ENCODE measurements around the gene FNDC3B. TPM values are rescaled to one million over a fixed set of nuclear protein-coding genes. Genes with fewer than 3 reads are reported as not detected.

FNDC3B gene
- total and polyA plus RNA-seq, 3 donors from 2014 or later, result 24.2 to 63.5 (median 57.7) TPM

DNA sequence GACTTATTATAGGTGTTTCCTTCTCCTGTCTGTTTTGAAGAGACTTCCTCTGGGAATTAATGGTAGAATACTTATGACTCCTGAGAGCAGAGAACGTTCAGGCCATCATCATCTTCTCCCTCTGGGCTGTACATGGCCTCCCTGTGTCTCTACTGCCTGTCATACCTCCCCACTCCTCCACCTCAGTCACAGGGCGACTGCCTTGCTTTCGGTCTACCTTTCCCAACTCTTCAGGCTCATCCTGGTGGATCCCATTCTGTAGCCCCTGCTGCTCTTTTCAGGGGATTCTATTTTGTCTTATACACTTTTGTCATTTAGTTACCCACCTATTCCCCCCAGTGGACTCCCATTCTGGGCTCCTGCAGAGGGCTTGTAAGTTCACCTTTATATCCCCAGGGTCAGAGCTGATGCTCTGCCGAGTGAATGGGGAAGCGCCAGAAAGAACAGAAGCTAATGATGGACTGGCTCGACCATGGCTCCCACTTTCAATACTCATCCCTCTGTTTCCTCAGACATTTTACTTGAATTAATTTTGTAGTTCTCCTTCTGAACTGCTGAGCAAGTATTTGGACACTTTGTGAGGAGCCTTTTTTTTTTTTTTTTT lies 28.6 kb downstream of the FNDC3B start:
- H3K4me1 ChIP-seq, result peaks cover 27% of the 10 kb centered on the region
- 65 to 71% methylated on average over 6 of the region's 6 CpGs for WGBS, 2 donors
- intact Hi-C loops (cut with DNase I; ENCODE audit: low total_unique reads), result no loop called here
- DNase-seq, result no peak
- no peak overlapping the region for H3K4me3 ChIP-seq
- no peaks in the 10 kb centered on the region for H3K9me3 ChIP-seq
- TF ChIP-seq, protein P1, sequence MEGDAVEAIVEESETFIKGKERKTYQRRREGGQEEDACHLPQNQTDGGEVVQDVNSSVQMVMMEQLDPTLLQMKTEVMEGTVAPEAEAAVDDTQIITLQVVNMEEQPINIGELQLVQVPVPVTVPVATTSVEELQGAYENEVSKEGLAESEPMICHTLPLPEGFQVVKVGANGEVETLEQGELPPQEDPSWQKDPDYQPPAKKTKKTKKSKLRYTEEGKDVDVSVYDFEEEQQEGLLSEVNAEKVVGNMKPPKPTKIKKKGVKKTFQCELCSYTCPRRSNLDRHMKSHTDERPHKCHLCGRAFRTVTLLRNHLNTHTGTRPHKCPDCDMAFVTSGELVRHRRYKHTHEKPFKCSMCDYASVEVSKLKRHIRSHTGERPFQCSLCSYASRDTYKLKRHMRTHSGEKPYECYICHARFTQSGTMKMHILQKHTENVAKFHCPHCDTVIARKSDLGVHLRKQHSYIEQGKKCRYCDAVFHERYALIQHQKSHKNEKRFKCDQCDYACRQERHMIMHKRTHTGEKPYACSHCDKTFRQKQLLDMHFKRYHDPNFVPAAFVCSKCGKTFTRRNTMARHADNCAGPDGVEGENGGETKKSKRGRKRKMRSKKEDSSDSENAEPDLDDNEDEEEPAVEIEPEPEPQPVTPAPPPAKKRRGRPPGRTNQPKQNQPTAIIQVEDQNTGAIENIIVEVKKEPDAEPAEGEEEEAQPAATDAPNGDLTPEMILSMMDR (IDR thresholded peaks at IDR 0.05), result no peak
- TF ChIP-seq POLR2A (IDR thresholded peaks at IDR 0.05), result no peak
- no peaks in the 10 kb centered on the region for H3K27me3 ChIP-seq
- H3K27ac ChIP-seq, result no peak overlapping the region
- H3K36me3 ChIP-seq (ENCODE audit: low read depth, missing control alignments), result no peaks in the 10 kb centered on the region

DNA sequence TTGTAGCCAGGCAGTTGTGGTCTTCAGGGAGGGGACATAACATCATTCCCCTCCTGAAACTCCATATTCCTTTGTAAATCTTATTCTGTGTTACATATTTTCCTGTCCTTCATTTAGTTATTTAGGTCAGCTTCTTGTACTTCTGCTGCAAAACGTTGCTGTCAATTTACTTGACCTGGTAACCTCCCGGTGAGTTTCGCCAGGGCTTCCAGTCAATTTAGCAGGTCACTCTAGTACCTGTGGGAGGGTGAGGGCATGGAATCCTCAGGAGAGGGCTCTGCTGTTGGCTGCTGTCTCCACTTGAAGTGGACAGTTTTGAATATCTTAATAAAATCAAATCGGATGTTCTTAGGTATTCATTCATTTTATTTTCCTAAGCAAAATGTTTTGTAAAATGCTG lies 29.6 kb downstream of the FNDC3B start:
- H3K4me1 ChIP-seq, result peaks cover 27% of the 10 kb centered on the region
- intact Hi-C loops (cut with DNase I; ENCODE audit: low total_unique reads), result no loop called here
- no peaks in the 10 kb centered on the region for H3K27me3 ChIP-seq
- no peaks in the 10 kb centered on the region for H3K36me3 ChIP-seq (ENCODE audit: low read depth, missing control alignments)
- 55 to 60% methylated on average over 4 of the region's 4 CpGs for WGBS, 2 donors
- no peak for TF ChIP-seq POLR2A (IDR thresholded peaks at IDR 0.05)
- TF ChIP-seq, protein P1 (IDR thresholded peaks at IDR 0.05), result no peak
- H3K27ac ChIP-seq, result no peak overlapping the region
- DNase-seq, result no peak
- H3K4me3 ChIP-seq, result no peak overlapping the region
- no peaks in the 10 kb centered on the region for H3K9me3 ChIP-seq

DNA sequence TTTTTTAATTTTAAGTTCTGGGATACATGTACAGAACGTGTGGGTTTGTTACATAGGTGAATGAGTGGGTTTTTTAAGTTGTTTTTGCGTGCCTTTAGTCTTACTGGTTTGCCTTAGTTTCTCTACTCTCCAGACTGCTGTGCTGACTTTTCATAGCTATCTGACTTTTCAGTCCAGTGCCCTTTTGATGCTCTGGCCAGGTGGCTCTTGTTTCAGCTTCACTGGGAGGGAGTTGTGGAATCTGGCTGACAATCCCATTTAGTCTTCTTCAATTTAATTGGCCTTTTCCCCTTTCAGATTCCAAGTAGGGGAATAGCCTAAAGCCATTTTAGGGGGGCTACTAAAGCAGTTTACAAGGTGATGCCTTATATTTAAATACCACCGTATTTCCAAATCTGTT lies 30.1 kb downstream of the FNDC3B start:
- no peak overlapping the region for H3K27ac ChIP-seq
- H3K27me3 ChIP-seq, result no peaks in the 10 kb centered on the region
- H3K4me3 ChIP-seq, result no peak overlapping the region
- H3K36me3 ChIP-seq (ENCODE audit: low read depth, missing control alignments), result no peaks in the 10 kb centered on the region
- WGBS, 2 donors, result 81 to 84% methylated on average over 3 of the region's 3 CpGs
- TF ChIP-seq, protein P1 (IDR thresholded peaks at IDR 0.05), result no peak
- TF ChIP-seq POLR2A (IDR thresholded peaks at IDR 0.05), result no peak
- H3K9me3 ChIP-seq, result no peaks in the 10 kb centered on the region
- peaks cover 27% of the 10 kb centered on the region for H3K4me1 ChIP-seq
- intact Hi-C loops (cut with DNase I; ENCODE audit: low total_unique reads), result no loop called here
- no peak for DNase-seq

DNA sequence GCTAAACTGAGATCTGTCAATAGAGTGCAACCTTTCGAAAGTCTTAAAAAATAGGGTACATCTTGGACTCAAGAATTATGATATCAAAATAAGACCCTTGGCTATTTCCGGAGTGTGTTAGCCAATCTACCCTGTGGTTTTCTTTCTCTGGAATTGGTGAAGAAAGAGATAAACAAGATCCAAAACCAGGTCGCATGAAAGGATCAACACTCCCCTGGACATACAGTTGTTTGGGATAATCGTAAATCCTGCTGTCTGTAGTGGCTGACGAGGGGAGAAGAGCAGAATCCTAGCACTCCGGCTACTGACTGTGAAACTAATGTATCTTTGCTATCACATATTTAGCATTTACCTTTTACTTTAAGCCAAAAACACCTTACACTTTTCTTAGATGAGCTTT lies 30.9 kb downstream of the FNDC3B start:
- TF ChIP-seq, protein P1 (IDR thresholded peaks at IDR 0.05), result no peak
- TF ChIP-seq POLR2A (IDR thresholded peaks at IDR 0.05), result no peak
- Histone ChIP-seq H3K27ac (no peak overlapping the region), H3K27me3 (no peaks in the 10 kb centered on the region), H3K36me3 (ENCODE audit: low read depth, missing control alignments) (no peaks in the 10 kb centered on the region), H3K4me3 (no peak overlapping the region), H3K9me3 (no peaks in the 10 kb centered on the region), H3K4me1 (peaks cover 27% of the 10 kb centered on the region)
- DNase-seq, result no peak
- intact Hi-C loops (cut with DNase I; ENCODE audit: low total_unique reads), result no loop called here
- WGBS, 2 donors, result 41 to 64% methylated on average over 6 of the region's 6 CpGs

DNA sequence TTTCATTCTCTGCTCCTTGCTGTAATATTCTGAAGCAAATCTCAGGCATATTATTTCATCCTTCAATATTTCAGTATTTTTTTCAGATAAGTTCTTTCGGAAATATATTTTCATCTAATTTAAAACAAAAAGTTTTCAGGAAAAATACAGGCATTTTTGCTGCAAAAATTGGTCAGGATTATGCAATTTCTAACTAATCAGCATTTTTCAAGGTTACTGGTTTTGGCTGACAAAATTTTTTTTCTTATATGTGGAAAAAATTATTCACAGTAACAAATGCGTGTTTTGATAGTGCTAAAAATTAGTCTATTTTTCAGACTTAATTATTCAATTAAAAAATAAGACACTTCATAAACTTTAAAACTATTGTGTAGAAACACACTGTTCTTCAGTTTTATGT lies 31.4 kb downstream of the FNDC3B start:
- H3K27me3 ChIP-seq, result no peaks in the 10 kb centered on the region
- no peaks in the 10 kb centered on the region for H3K36me3 ChIP-seq (ENCODE audit: low read depth, missing control alignments)
- TF ChIP-seq, protein P1 (IDR thresholded peaks at IDR 0.05), result no peak
- TF ChIP-seq POLR2A (IDR thresholded peaks at IDR 0.05), result no peak
- intact Hi-C loops (cut with DNase I; ENCODE audit: low total_unique reads), result no loop called here
- no peak overlapping the region for H3K27ac ChIP-seq
- DNase-seq, result no peak
- H3K4me3 ChIP-seq, result no peak overlapping the region
- peaks cover 23% of the 10 kb centered on the region for H3K4me1 ChIP-seq
- 43 to 47% methylated on average over 2 of the region's 2 CpGs for WGBS, 2 donors
- no peaks in the 10 kb centered on the region for H3K9me3 ChIP-seq

Measured in testis (tissue), 3 donors.